K562 (cell line): ENCODE results near the gene C1R. TPM values are rescaled to one million over a fixed set of nuclear protein-coding genes. Genes with fewer than 3 reads are reported as not detected.

Experiments used
- CBFA2T2 ChIP-seq: fragments of 450-650 bp; conservative IDR thresholded peaks from 2 replicates; pipeline ENCODE4 v1.6.1; 2017; ENCODE audit warnings: mild to moderate bottlenecking
- CTBP1 ChIP-seq: fragments of 450-650 bp; IDR thresholded peaks from 2 replicates; pipeline ENCODE4 v1.6.1; 2016; ENCODE audit warnings: borderline replicate concordance
- DACH1 ChIP-seq: fragments of 450-650 bp; IDR thresholded peaks from 2 replicates; pipeline ENCODE4 v1.6.1; 2018; ENCODE audit not compliant: partially characterized antibody
- GATAD2A ChIP-seq: fragments of 450-650 bp; IDR thresholded peaks from 2 replicates; pipeline ENCODE4 v1.6.1; 2017
- HEY1 ChIP-seq: fragments of 250-450 bp; sonication (Bioruptor Pico); IDR thresholded peaks from 2 replicates; pipeline ENCODE4 v1.5.0; 2020; ENCODE audit warnings: mild to moderate bottlenecking, moderate library complexity, borderline replicate concordance
- MAZ ChIP-seq, 2 experiments: fragments of 450-650 bp in 1 of 2; sonication (generic) in 1 of 2; formaldehyde crosslinking; IDR thresholded peaks in 1 of 2; conservative IDR thresholded peaks in 1 of 2; 2 replicates each; pipeline versions ENCODE4 v1.4.0 to v1.5.0; 2020; ENCODE audit warnings: mild to moderate bottlenecking in 1 of 2, missing genetic modification reagents in 1 of 2
- NCOR1 ChIP-seq: fragments of 450-650 bp; IDR thresholded peaks from 2 replicates; pipeline ENCODE4 v1.6.1; 2016; ENCODE audit warnings: mild to moderate bottlenecking, moderate library complexity
- NELFE ChIP-seq: IDR thresholded peaks from 2 replicates; pipeline ENCODE4 v1.6.1; 2011; ENCODE audit warnings: mild to moderate bottlenecking; ENCODE audit not compliant: insufficient read depth, insufficient read length
- POLR3A ChIP-seq: IDR thresholded peaks from 2 replicates; pipeline ENCODE4 v1.6.1; 2011; ENCODE audit warnings: borderline replicate concordance, mild to moderate bottlenecking, moderate library complexity; ENCODE audit not compliant: insufficient read length, insufficient read depth; ENCODE audit errors: extremely low read depth
- RCOR1 ChIP-seq, 2 experiments: IDR thresholded peaks; 2 replicates each; pipeline ENCODE4 v1.6.1; 2012; ENCODE audit warnings: low read depth in 2 of 2, low read length in 2 of 2, borderline replicate concordance in 1 of 2, improper control_type of control experiment in 1 of 2
- ZFX ChIP-seq: sonication (generic); formaldehyde crosslinking; IDR thresholded peaks from 2 replicates; pipeline ENCODE4 v1.8.0; 2022; ENCODE audit warnings: mild to moderate bottlenecking, missing genetic modification reagents, moderate library complexity
- ZNF239 ChIP-seq: fragments of 250-450 bp; sonication (Bioruptor Pico); IDR thresholded peaks from 2 replicates; pipeline ENCODE4 v1.4.0; 2020; ENCODE audit warnings: mild to moderate bottlenecking
- ZNF695 ChIP-seq: fragments of 450-650 bp; formaldehyde crosslinking; IDR thresholded peaks from 2 replicates; pipeline ENCODE4 v1.4.0; 2020; ENCODE audit warnings: mild to moderate bottlenecking, moderate library complexity
- polyA plus RNA-seq, 8 experiments: library from polyadenylated mRNA; depleted of rRNA in 4 of 8; stranded (reverse) in 5 of 8; unstranded in 3 of 8; fragments of >200 nt; fragmentation: Nextera tagmentation in 2 of 8; fragmentation: Illumina TruSeq in 1 of 8; extraction: Ambion mirVana in 2 of 8; extraction: Trizol in 1 of 8; gene quantifications; 2 replicates each; pipeline versions ENCODE4 v1.2.1 to v1.2.3, GENCODE V29; 2011 to 2014; ENCODE audit warnings: inconsistent platforms in 1 of 8, missing spikeins in 1 of 8
- total RNA-seq, 7 experiments: library from RNA; depleted of rRNA in 6 of 7; stranded (reverse); fragments of >200 nt in 6 of 7; fragmentation: Illumina TruSeq in 2 of 7; extraction: Trizol in 2 of 7; gene quantifications; 2 replicates each; pipeline versions ENCODE4 v1.2.1 to v1.2.3, GENCODE V29; 2011 to 2021; ENCODE audit warnings: low replicate concordance in 1 of 7
- TF ChIP-seq, protein P1 (sequence below): fragments of 450-650 bp; formaldehyde crosslinking; conservative IDR thresholded peaks from 2 replicates; pipeline ENCODE4 v1.4.0; 2022; ENCODE audit warnings: mild to moderate bottlenecking, missing genetic modification characterization
- TF ChIP-seq, protein P2 (sequence below), 2 experiments: fragments of 450-650 bp in 1 of 2; sonication (generic) in 1 of 2; formaldehyde crosslinking; conservative IDR thresholded peaks; 2 replicates each; pipeline versions ENCODE4 v1.4.0 to v1.8.1; 2020 to 2022; ENCODE audit warnings: mild to moderate bottlenecking in 1 of 2, missing genetic modification reagents in 1 of 2
- TF ChIP-seq, protein P3 (sequence below): fragments of 450-650 bp; IDR thresholded peaks from 2 replicates; pipeline ENCODE4 v1.6.1; 2016; ENCODE audit warnings: borderline replicate concordance

The C1R gene
- total and polyA plus RNA-seq, 9 of the 15 experiments (the other 6 are each of a cell fraction or from before 2014, with no cell fraction given) = 0.07 to 1.0 (median 0.33) TPM; not detected in 1

DNA sequence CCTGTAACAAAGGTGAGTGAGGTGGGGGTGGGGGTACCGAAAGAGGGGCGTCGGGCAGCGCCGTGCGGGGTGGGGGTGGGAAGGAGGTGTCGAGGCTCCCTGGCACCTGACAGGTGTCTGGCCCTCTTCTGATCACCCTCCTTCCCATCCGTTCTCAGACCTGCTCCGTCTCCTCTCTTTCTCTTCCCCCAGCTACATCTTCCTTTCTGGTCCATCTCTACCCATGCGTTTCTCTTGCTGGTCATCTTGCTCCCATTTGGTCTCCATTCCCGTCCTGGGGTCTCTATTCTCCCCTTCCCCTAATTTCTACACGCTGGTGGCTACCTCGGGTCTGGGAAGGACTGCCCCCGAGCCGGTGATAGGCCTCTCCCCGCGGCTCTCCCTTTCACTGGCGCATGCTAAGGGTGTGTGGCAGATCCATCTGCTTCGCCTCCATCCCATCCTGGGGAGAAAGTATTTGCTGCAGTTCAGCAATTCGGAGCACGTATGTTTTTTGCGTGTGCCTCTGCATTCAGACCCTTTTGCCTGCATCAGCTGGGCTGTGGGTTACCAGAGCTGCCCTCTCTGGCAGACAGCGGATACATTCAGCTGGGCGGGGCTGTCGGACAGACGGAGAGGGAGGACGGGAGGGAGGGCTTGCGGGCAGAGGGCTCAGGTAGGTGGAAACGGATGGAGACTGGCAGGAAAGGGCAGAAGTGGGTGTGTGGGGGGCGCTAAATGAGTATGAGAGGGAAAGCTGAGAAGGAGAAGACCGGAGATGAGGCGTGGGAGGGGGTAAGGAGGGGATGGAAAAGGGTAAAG is 38.7 kb upstream of the C1R start (continued):
- TF ChIP-seq, protein P1, sequence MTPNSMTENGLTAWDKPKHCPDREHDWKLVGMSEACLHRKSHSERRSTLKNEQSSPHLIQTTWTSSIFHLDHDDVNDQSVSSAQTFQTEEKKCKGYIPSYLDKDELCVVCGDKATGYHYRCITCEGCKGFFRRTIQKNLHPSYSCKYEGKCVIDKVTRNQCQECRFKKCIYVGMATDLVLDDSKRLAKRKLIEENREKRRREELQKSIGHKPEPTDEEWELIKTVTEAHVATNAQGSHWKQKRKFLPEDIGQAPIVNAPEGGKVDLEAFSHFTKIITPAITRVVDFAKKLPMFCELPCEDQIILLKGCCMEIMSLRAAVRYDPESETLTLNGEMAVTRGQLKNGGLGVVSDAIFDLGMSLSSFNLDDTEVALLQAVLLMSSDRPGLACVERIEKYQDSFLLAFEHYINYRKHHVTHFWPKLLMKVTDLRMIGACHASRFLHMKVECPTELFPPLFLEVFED (CRISPR knock-in tag) = peak; percentile 54; the same call in 1 of the 2 replicates
- TF ChIP-seq ZNF695 (no peak), GATAD2A (no peak), CTBP1 (peak; percentile 26; the same call in 1 of the 2 replicates), ZNF239 (CRISPR knock-in tag) (no peak), POLR3A (no peak), RCOR1 (IDR thresholded peaks at IDR 0.05; ENCODE audit: borderline replicate concordance in 1 of 2, low read depth in 2 of 2, low read length in 2 of 2) (no peak), HEY1 (CRISPR knock-in tag) (no peak), NELFE (no peak), MAZ (CRISPR knock-in tag; conservative IDR thresholded peaks at IDR 0.05 in 1 of 2, IDR thresholded peaks at IDR 0.05 in 1 of 2) (peak in 1 of 2 experiments; percentile 47; a peak in 1 of 4 replicates), ZFX (CRISPR knock-in tag) (0 out of 2 replicates have a peak, but pooled peaks have one; percentile 13), NCOR1 (no peak), DACH1 (peak; percentile 13), CBFA2T2 (no peak)
- TF ChIP-seq, protein P2, sequence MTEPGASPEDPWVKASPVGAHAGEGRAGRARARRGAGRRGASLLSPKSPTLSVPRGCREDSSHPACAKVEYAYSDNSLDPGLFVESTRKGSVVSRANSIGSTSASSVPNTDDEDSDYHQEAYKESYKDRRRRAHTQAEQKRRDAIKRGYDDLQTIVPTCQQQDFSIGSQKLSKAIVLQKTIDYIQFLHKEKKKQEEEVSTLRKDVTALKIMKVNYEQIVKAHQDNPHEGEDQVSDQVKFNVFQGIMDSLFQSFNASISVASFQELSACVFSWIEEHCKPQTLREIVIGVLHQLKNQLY (CRISPR knock-in tag; conservative IDR thresholded peaks at IDR 0.05) = no peak
- TF ChIP-seq, protein P3, sequence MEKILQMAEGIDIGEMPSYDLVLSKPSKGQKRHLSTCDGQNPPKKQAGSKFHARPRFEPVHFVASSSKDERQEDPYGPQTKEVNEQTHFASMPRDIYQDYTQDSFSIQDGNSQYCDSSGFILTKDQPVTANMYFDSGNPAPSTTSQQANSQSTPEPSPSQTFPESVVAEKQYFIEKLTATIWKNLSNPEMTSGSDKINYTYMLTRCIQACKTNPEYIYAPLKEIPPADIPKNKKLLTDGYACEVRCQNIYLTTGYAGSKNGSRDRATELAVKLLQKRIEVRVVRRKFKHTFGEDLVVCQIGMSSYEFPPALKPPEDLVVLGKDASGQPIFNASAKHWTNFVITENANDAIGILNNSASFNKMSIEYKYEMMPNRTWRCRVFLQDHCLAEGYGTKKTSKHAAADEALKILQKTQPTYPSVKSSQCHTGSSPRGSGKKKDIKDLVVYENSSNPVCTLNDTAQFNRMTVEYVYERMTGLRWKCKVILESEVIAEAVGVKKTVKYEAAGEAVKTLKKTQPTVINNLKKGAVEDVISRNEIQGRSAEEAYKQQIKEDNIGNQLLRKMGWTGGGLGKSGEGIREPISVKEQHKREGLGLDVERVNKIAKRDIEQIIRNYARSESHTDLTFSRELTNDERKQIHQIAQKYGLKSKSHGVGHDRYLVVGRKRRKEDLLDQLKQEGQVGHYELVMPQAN = no peak; the same call in 1 of the 2 replicates
